Measurements from ENCODE around the gene VGLL3. TPM values are rescaled to one million over a fixed set of nuclear protein-coding genes. Genes with fewer than 3 reads are reported as not detected.
"Not testable (repeated sequence)": the region's sequence is repeated elsewhere in the genome, so short reads cannot be mapped to it uniquely, and the experiment has no call there.

Gene VGLL3
- total RNA-seq, result not detected in 2 replicates

- Mint-ChIP-seq H3K36me3 (ENCODE audit: low read depth) (no peaks in the 10 kb centered on the region), H3K4me1 (ENCODE audit: low read depth) (peaks cover 6% of the 10 kb centered on the region), H3K27ac (no peak within 1 kb of the TSS), H3K9me3 (no peaks in the 10 kb centered on the region), H3K4me3 (ENCODE audit: low read depth) (peak within 1 kb of the TSS; percentile 15), H3K27me3 (ENCODE audit: low read depth) (peaks cover 38% of the 10 kb centered on the region)
- DNase-seq (ENCODE audit: low spot score), result no peak
- intact Hi-C loops (cut with micrococcal nuclease), result no loop called here
These were observed at the start of gene VGLL3 for GRCh38 chr3:86990734-86991481. VGLL3 (minus strand) TSS chr3:86991149; CDS start chr3:86990743, 406 bp downstream.

- H3K27ac Mint-ChIP-seq, result no peak overlapping the region
- no peaks in the 10 kb centered on the region for H3K27me3 Mint-ChIP-seq (ENCODE audit: low read depth)
- no peaks in the 10 kb centered on the region for H3K4me1 Mint-ChIP-seq (ENCODE audit: low read depth)
- H3K9me3 Mint-ChIP-seq, result no peaks in the 10 kb centered on the region
- intact Hi-C loops (cut with micrococcal nuclease), result no loop called here
- no peak for DNase-seq (ENCODE audit: low spot score)
- no peaks in the 10 kb centered on the region for H3K36me3 Mint-ChIP-seq (ENCODE audit: low read depth)
- H3K4me3 Mint-ChIP-seq (ENCODE audit: low read depth), result no peak overlapping the region
These were observed 46.7 kb upstream of the VGLL3 start for GRCh38 chr3:87037652-87038051.

- no peak overlapping the region for H3K27ac Mint-ChIP-seq
- no peak overlapping the region for H3K4me3 Mint-ChIP-seq (ENCODE audit: low read depth)
- DNase-seq (ENCODE audit: low spot score), result no peak
- H3K36me3 Mint-ChIP-seq (ENCODE audit: low read depth), result no peaks in the 10 kb centered on the region
- no peaks in the 10 kb centered on the region for H3K9me3 Mint-ChIP-seq
- intact Hi-C loops (cut with micrococcal nuclease), result no loop called here
- no peaks in the 10 kb centered on the region for H3K27me3 Mint-ChIP-seq (ENCODE audit: low read depth)
- no peaks in the 10 kb centered on the region for H3K4me1 Mint-ChIP-seq (ENCODE audit: low read depth)
These were observed 45.7 kb upstream of the VGLL3 start for GRCh38 chr3:87036671-87037070.

GRCh38 chr3:87035339-87035738 is 44.4 kb upstream of the VGLL3 start:
- H3K27ac Mint-ChIP-seq, result no peak overlapping the region
- no peak for DNase-seq (ENCODE audit: low spot score)
- H3K9me3 Mint-ChIP-seq, result no peaks in the 10 kb centered on the region
- intact Hi-C loops (cut with micrococcal nuclease), result no loop called here
- no peaks in the 10 kb centered on the region for H3K27me3 Mint-ChIP-seq (ENCODE audit: low read depth)
- H3K36me3 Mint-ChIP-seq (ENCODE audit: low read depth), result no peaks in the 10 kb centered on the region
- no peak overlapping the region for H3K4me3 Mint-ChIP-seq (ENCODE audit: low read depth)
- no peaks in the 10 kb centered on the region for H3K4me1 Mint-ChIP-seq (ENCODE audit: low read depth)

- Mint-ChIP-seq H3K4me1 (ENCODE audit: low read depth) (no peaks in the 10 kb centered on the region), H3K9me3 (no peaks in the 10 kb centered on the region), H3K27me3 (ENCODE audit: low read depth) (no peaks in the 10 kb centered on the region), H3K27ac (no peak overlapping the region), H3K36me3 (ENCODE audit: low read depth) (no peaks in the 10 kb centered on the region), H3K4me3 (ENCODE audit: low read depth) (no peak overlapping the region)
- DNase-seq (ENCODE audit: low spot score), result no peak
- intact Hi-C loops (cut with micrococcal nuclease), result no loop called here
These were observed 42.3 kb upstream of the VGLL3 start for GRCh38 chr3:87033205-87033604.

- intact Hi-C loops (cut with micrococcal nuclease), result no loop called here
- Mint-ChIP-seq H3K27me3 (ENCODE audit: low read depth) (no peaks in the 10 kb centered on the region), H3K4me3 (ENCODE audit: low read depth) (no peak overlapping the region), H3K36me3 (ENCODE audit: low read depth) (no peaks in the 10 kb centered on the region), H3K9me3 (no peaks in the 10 kb centered on the region), H3K27ac (no peak overlapping the region), H3K4me1 (ENCODE audit: low read depth) (no peaks in the 10 kb centered on the region)
- no peak for DNase-seq (ENCODE audit: low spot score)
These were observed 35.0 kb upstream of the VGLL3 start for GRCh38 chr3:87025661-87026645.

GRCh38 chr3:87017370-87017769 is 26.4 kb upstream of the VGLL3 start:
- DNase-seq (ENCODE audit: low spot score); H3K4me3 Mint-ChIP-seq (ENCODE audit: low read depth); intact Hi-C loops (cut with micrococcal nuclease); H3K4me1 Mint-ChIP-seq (ENCODE audit: low read depth); H3K36me3 Mint-ChIP-seq (ENCODE audit: low read depth); H3K27me3 Mint-ChIP-seq (ENCODE audit: low read depth); H3K27ac Mint-ChIP-seq: not testable (repeated sequence)
- peaks cover 12% of the 10 kb centered on the region for H3K9me3 Mint-ChIP-seq

- no peaks in the 10 kb centered on the region for H3K27me3 Mint-ChIP-seq (ENCODE audit: low read depth)
- no peaks in the 10 kb centered on the region for H3K9me3 Mint-ChIP-seq
- no peaks in the 10 kb centered on the region for H3K4me1 Mint-ChIP-seq (ENCODE audit: low read depth)
- H3K36me3 Mint-ChIP-seq (ENCODE audit: low read depth), result no peaks in the 10 kb centered on the region
- H3K4me3 Mint-ChIP-seq (ENCODE audit: low read depth), result no peak overlapping the region
- intact Hi-C loops (cut with micrococcal nuclease), result no loop called here
- DNase-seq (ENCODE audit: low spot score), result no peak
- no peak overlapping the region for H3K27ac Mint-ChIP-seq
These were observed 18.3 kb upstream of the VGLL3 start for GRCh38 chr3:87009271-87009670.

GRCh38 chr3:87006844-87007439 is 16.0 kb upstream of the VGLL3 start:
- Mint-ChIP-seq H3K4me1 (ENCODE audit: low read depth) (no peaks in the 10 kb centered on the region), H3K36me3 (ENCODE audit: low read depth) (no peaks in the 10 kb centered on the region), H3K27me3 (ENCODE audit: low read depth) (no peaks in the 10 kb centered on the region), H3K4me3 (ENCODE audit: low read depth) (no peak overlapping the region), H3K9me3 (no peaks in the 10 kb centered on the region), H3K27ac (no peak overlapping the region)
- intact Hi-C loops (cut with micrococcal nuclease), result no loop called here
- no peak for DNase-seq (ENCODE audit: low spot score)

- Mint-ChIP-seq H3K36me3 (ENCODE audit: low read depth) (no peaks in the 10 kb centered on the region), H3K27ac (no peak overlapping the region), H3K27me3 (ENCODE audit: low read depth) (no peaks in the 10 kb centered on the region), H3K4me1 (ENCODE audit: low read depth) (no peaks in the 10 kb centered on the region), H3K9me3 (no peaks in the 10 kb centered on the region), H3K4me3 (ENCODE audit: low read depth) (no peak overlapping the region)
- DNase-seq (ENCODE audit: low spot score), result no peak
- intact Hi-C loops (cut with micrococcal nuclease), result no loop called here
These were observed 13.9 kb upstream of the VGLL3 start for GRCh38 chr3:87004883-87005282.

GRCh38 chr3:87002346-87002745 is 11.4 kb upstream of the VGLL3 start:
- intact Hi-C loops (cut with micrococcal nuclease), result no loop called here
- H3K4me3 Mint-ChIP-seq (ENCODE audit: low read depth), result no peak overlapping the region
- H3K4me1 Mint-ChIP-seq (ENCODE audit: low read depth), result no peaks in the 10 kb centered on the region
- DNase-seq (ENCODE audit: low spot score), result no peak
- no peaks in the 10 kb centered on the region for H3K27me3 Mint-ChIP-seq (ENCODE audit: low read depth)
- H3K36me3 Mint-ChIP-seq (ENCODE audit: low read depth), result no peaks in the 10 kb centered on the region
- H3K9me3 Mint-ChIP-seq, result no peaks in the 10 kb centered on the region
- no peak overlapping the region for H3K27ac Mint-ChIP-seq

- H3K27ac Mint-ChIP-seq, result no peak overlapping the region
- no peaks in the 10 kb centered on the region for H3K27me3 Mint-ChIP-seq (ENCODE audit: low read depth)
- H3K9me3 Mint-ChIP-seq, result no peaks in the 10 kb centered on the region
- H3K36me3 Mint-ChIP-seq (ENCODE audit: low read depth), result no peaks in the 10 kb centered on the region
- intact Hi-C loops (cut with micrococcal nuclease), result no loop called here
- no peaks in the 10 kb centered on the region for H3K4me1 Mint-ChIP-seq (ENCODE audit: low read depth)
- no peak for DNase-seq (ENCODE audit: low spot score)
- no peak overlapping the region for H3K4me3 Mint-ChIP-seq (ENCODE audit: low read depth)
These were observed 10.6 kb upstream of the VGLL3 start for GRCh38 chr3:87001473-87002098.

All from activated T-helper 2 cell treated with anti-CD3 and anti-CD28 coated beads, Interferon-gamma antibody, Interleukin-2, Interleukin-4, amounts not matched to agents 10 μg/mL and 5 μg/mL and 100 μg/mL, durations not matched to agents 14 hours and 24 hours and 36 hours (primary cell).